ENCODE measurements around the gene SLC43A1.
"Not testable (repeated sequence)": the region's sequence is repeated elsewhere in the genome, so short reads cannot be mapped to it uniquely, and the experiment has no call there.

The SLC43A1 gene

DNA sequence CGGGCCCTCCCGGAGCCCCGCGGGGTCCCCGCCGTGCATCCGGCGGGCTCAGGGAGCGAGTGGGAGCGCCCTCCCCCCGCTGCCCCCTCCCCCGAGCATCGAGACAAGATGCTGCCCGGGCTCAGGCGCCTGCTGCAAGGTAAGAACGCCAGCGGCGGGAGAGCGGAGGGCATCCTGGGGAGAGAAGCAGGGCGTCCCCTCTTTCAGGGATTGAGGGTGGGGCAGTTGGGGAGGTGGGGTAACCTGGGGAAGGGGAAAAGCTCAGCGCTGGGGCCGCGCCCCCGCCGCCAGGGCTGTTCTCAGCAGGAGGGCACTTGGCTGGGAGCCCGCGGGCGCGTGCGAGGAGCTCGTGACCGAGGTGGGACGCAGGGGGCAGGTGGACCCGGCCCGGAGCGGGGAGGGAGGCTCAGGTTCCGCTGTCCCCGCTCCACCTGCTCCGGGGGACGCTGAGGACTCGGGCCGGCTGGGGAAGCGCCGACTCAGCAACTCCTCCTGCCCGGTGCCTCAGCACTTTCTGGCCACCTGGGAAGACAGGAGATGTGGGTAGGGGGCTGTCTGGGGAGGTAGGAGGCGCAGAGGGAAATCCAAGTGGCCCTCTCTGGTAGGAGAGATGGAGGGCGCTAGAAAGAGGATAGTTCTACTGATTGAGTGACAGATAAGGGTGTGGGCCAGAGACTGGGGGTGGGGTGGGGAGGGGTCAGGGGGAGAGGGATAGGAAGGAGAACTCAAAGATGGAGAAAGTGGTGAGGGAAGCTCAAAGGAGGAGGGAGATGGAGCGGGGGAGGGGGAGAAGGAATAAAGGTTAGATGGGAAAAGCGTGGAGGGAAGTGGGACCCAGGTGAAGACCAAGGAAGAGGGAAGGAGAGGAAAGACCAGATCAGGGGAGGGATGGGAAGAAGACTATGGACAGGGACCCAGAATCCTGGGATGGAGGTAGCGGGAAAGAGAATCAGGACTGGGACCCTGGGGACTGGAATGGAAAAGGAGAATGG, 54.4 kb downstream of the SLC43A1 start:
- no peak for DNase-seq (ENCODE audit: low read depth in 2 of 2)

DNA sequence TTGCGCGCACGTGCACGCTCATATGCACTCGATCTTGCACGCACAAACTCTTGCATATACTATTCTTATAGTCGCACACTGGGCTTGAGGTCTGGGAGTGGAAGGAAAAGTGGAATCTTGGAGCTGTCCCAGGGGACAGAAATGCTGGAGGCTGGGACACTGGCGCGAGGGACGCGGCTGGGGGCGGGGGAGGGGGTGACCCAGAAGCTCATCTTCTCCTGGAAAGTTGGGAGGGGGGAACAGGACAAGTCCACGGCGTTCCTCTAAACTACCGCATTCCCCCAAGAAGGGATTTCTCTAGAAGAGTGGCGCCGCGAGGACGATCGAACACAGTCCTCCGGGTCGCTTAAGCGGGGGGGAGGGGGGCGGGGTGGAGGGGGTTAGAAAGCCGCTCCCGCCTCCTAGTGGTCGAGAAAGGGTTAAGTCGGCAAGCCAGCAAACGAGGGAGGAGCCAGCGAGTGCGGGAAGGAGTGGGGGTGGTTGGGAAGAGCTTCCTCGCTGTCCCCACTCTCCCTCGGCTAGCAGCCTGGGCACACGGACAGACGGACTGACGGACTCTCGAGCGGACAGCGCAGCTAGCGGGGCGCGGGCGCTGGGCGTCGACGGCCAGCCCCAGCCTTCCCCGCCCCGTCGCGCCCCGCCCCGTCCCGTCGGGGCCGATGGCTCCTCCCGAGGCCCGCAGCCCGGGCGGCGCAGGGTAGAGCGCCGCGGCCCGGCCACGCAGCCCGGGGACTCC, 55.3 kb downstream of the SLC43A1 start, which contains the start of gene RTN4RL2:
Gene RTN4RL2, plus strand, starts transcription at position 507 of the 736 bp plus-strand sequence. CDS start 338 bp downstream, outside the sequence.
- peak in 1 of 2 experiments; percentile 23 for DNase-seq (ENCODE audit: low read depth in 2 of 2)

DNA sequence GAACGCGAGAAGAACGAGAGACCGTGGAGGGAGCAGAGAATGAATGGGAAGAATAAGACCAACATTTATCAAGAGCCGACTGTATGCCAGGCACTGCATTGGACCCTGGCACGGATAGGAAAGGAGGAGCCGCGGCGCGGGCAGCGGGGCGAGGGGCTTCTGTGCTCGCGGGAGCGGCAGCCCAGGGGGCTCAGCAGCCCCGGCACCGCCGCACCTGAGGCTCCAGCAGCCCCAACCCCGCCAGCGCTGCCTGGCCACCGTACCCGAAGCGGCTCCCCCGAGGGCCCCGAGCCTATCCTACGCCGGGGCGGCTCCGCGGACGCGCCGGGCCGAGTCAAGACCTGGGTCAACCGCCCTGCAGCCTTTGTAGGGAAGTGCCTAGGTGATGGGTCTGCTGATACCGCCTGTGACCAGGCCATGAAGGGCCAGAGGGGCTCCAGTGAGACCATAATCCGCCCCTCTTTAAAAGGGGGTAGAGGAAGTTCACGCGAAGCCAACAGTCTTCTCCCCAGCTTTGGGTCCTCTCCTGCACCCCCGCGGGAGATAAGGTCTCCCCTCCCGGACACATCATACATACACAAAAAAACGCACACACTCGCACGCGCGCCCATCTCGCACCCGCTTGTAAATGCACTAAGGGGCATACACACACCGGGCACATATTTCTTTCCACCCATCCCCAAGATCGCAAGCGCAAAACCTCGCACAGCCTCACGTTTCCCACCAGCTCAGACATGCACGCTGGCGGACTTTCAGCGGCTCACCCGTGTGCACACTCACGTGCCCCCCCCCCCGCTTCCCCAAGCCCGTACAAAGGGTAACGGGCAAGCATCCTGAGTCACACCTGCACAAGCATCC, 56.1 kb downstream of the SLC43A1 start:
- DNase-seq (ENCODE audit: low read depth in 2 of 2), result no peak

DNA sequence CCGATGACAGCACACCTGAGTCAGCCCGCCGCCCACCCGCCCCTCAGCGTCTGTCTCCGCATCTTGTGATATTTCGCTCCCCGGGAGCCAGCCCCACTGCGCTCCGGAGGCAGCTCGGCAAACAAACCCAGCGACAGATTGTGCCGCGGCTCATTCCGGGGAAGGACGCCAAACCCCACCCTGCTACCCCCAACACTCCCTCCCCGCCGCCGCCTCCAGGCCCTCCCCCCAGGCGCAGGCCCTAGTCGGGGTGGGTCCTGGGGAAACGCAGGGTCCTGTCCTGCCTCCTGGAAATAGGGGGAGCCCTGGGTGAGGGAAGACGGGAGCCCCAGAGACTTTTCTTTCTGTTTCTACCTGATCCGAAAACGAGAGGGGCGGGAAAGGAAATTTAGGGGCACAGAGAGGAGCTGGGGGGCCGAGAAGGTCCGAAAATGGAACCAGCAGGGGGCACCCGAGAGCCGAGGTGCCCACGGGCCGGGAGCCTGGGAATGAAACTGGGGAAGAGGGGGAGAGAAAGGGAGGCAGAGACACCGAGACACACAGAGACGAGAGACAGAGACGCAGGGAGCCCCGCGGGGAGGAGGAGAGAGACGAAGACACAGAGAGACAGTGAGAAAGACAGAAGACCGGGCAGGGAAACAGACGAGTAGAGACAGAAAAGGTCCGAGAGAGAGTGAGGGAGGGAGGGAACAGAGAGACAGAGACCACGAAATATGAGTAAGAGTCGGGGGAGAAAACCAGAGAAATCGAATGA, 56.9 kb downstream of the SLC43A1 start:
- no peak for DNase-seq (ENCODE audit: low read depth in 2 of 2)

DNA sequence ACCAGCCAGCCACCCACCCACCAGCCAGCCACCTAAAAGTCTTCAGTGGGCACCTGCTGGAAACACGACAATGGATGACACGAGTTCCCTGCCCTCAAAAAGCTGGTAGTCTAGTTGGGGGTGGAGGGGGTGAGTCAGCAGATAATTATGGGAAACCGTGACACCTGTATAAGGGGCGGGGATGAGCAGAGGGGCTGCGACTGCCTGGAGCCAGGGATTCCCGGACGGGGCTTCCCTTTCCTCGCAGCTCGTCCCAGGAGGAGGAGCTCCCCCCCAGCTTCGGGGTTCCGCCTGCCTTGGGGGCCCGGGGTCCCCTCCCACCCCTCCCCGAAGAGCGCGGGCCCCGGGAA, 57.5 kb downstream of the SLC43A1 start:
- no peak for DNase-seq (ENCODE audit: low read depth in 2 of 2)

DNA sequence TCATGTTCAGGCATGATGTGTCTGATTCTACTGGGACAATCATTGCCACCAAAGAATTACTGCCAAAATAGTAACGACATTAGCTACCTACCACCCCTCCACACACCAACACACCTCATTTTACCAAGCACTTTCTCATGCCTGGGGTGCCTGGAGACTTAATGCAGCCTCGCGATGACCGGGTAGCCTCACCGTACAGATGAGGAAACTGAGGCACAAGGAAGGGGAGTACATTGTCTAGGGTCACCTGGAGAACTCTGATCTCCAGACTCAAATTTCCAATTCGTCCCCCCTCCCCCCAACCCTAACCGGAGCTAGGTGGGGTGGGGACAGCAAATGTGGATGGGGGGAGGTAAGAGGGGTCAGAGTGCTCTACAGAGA, 57.9 kb downstream of the SLC43A1 start:
- DNase-seq (ENCODE audit: low read depth in 2 of 2), result no peak

DNA sequence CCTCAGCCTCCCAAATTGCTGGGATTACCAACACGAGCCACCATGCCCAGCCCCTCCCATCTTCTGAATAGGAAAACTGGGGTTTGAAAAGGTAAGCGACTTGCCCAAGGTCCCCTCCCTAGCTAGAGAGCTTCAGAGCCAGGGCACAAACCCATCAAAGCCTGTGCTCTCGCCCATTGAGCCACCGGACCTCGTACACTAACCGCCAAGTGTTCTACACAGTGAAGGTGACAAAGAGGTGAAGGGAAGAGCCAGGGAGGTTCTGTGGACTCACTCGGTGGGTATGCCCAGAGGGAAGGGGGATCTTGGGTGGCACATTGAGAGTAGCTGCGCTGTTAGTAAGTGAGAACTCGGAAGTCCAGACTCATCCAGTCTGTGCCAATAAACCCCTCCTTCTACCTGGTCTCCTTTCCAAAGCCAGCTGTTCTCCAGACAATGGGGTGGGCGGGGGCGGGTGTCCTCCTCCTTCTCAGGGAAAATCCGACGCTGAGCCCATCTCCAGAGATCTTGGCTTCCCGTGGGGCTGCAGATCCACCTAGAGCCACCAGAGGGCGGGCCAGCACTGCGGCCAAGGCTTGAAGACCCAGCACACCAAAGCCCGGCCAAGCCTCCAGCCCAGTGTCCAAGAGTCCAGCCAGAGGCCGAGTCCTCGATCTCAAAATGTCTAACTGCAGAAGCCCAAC, 58.4 kb downstream of the SLC43A1 start:
- DNase-seq (ENCODE audit: low read depth in 2 of 2), result peak in 1 of 2 experiments; percentile 28

DNA sequence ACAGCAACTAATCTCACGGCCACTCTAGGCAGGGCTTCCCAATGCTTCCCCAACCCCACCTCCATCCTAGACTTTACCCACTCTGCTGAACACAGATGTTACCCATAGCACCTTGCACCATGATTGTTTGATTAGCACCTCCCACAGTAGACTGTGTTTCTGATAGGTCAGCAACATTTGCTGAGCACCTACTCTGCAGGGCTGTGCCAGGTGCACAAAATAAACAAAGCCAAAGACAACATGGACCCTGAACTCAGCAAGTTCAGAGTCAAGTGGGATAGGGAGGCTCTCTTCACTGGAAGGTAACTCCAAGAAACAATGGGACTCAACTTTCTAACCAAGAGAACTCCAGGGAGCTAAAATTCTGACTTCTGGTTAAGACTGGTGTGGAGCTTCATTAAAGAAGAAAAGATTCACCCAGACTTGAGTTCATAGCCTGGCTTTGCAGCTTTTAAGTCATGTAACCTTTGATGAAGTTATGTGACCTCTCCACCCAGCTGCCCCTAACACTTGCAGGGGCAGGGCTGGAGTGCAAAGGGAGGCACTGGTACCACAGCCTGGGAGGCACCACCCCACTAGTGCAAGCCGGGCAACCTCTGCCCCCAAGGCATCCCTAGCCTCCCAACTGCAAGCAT, 61.8 kb downstream of the SLC43A1 start:
- no peak for DNase-seq (ENCODE audit: low read depth in 2 of 2)

DNA sequence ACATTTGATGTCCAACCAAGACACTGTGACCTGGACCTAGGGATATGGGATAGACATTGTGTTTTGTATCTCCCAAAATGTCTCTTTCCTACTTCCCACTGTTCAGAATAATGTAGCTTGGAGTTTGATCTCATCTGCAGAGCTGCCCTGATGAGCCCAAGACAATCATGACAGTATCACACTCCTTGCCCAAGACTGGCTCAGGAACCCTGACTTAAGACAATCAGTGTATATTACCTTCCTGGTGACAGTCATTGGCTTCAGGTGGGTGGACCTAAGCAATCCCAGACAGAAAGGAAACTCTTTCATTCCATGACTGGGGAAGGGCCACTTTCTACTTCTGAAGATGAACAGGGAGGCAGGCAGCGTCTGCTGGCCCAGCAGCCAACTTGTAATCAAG, 69.4 kb downstream of the SLC43A1 start:
- no peak for DNase-seq (ENCODE audit: low read depth in 2 of 2)

DNA sequence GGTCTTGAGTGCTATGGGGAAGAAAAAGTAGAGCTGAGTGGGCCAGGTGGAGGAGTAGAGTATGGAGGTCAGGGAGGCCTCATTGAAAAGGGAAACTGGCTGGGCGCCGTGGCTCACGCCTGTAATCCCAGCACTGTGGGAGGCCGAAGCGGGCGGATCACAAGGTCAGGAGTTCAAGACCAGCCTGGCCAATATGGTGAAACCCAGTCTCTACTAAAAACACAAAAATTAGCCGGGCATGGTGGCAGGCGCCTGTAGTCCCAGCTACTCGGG, 70.4 kb downstream of the SLC43A1 start:
- not testable (repeated sequence) for DNase-seq (ENCODE audit: low read depth in 2 of 2)

DNA sequence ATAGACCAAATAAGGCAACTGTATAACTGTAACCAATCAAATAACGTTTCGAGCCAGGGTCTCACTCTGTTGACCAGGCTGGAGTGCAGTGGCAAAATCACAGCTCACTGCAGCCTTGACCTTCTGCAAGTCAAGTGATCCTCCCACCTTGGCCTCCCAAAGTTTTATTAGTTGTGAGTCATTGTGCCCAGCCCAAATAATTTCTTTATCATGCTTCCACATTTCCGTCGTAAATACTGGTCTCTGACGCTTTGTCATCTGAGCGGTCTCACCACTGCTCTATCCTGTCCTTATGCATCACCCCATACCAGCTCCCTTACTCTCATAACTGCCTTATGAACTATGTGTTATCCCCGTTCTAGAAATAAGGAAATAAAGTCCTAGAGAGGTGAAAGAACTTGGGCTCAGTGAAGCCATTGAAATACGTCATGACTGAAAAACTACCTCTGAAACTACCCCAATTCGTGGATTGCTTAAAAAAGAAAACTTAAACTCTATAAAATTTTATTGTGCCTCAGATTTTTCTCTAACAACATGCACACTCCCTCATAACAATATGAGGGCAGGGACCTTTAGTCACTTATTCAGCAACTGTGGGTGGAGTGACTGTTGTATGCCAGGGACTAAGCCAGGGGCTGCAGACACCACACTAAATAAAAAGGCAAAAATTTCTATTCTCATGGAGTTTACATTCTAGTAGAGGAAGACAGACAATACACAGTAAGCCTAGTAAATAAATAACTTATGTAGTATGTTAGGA, 71.0 kb downstream of the SLC43A1 start:
- DNase-seq (ENCODE audit: low read depth in 2 of 2), result no peak

DNA sequence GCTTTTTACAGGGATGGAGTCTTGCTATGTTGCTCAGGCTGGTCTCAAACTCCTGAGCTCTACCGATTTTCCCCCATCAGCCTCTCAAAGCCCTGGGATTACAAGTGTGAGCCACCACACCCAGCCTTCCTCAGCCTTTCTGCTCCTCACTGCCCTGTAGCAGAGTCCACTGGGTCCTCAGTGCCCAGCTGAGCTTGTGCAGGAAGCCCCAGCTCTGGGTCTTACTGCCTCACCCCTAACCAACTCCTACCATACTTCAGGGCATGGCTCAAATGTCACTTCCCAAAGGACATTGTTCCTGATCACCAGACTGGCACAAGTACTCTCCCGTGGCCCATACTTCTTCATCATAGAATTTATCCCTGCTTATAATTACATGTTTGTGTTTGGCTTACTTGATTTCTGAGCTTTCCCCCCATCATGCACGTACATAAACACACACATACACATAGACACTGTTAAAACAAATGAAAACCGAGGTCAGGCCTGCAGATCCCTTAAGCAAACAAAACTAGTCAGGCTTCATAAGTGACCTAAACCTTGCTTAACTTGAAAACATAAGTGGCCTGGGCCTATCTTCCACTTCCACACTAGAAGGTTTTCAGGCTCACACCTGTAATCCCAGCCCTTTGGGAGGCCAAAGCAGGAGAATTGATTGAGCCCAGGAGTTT, 74.6 kb downstream of the SLC43A1 start:
- no peak for DNase-seq (ENCODE audit: low read depth in 2 of 2)

DNA sequence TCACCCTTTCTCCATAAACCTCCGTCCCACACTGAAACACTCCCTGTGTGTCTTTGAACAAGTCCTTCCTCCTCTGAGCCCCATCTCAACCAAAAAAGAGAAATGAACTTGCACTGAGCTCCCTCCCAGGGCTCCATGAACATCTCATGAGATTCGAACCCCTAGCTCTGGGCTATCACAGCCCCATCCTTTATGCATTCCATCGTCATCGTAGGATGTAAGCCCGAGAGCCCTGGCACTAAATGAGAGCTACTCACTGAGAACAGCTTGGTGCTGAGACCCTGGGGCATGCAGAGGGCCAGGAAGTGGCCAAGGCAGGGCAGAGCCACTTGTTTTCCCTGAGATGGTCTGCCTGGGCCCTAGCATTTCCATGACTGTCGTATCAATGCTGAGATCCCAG, 75.7 kb downstream of the SLC43A1 start:
- DNase-seq (ENCODE audit: low read depth in 2 of 2), result no peak

DNA sequence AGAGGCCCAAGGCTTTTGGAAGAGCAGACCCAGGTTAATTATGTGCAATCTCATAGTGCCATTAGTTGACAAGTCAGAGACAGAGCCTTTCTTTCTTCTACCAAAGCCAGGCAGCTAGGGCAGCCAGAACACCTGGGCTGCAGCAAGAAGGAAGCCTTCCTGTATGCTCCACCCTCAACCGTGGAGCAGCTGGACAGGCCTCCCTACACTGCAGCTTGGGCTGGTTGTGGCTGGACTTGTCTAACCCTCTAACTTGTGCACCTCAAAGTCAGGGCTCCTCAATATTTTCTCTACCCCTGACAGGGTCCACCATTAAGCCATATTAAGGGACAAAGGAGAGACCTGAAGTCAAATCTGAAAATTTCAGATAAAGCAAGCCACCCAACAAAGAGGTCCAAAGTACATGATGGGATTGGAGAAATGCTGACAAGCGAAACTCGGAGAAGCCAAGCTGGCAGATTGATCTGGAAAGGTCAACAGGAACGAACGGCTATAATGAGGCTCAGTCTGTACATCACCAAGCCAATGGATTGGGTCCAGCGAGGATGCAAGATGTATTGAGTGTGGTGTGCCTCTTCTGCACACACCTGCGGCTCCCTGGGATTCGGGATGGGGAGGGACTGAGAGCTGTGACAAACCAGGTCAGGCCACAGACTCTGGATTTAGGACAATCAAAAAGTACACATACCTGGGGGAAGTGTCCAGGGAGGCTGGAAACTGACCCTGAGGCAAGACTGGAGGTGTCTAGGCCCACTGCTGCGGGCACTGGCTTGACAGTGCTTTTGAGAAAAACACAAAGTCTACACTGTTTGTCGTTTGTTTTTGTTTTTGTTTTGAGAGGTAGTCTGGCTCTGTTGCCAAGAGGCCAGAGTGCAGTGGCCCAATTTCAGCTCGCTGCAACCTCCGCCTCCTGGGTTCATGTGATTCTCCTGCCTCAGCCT, 76.9 kb downstream of the SLC43A1 start:
- DNase-seq (ENCODE audit: low read depth in 2 of 2), result no peak

DNA sequence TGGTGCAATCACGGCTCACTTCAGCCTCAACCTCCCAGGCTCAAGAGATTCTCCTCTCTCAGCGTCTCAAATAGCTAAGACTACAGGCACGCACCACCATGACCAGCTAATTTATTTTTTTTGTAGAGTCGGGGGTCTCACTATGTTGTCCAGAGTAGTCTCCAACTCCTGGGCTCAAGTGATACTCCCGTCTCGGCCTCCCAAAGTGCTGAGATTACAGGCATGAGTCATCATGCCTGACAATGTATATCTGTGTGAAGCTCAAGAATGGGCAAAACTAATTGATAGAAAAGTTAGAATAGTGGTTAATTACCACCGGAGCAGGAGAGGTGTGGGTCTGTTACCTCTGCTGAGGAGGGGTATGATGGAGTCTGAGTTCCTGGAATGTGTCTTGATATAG, 79.5 kb downstream of the SLC43A1 start:
- DNase-seq (ENCODE audit: low read depth in 2 of 2), result no peak

DNA sequence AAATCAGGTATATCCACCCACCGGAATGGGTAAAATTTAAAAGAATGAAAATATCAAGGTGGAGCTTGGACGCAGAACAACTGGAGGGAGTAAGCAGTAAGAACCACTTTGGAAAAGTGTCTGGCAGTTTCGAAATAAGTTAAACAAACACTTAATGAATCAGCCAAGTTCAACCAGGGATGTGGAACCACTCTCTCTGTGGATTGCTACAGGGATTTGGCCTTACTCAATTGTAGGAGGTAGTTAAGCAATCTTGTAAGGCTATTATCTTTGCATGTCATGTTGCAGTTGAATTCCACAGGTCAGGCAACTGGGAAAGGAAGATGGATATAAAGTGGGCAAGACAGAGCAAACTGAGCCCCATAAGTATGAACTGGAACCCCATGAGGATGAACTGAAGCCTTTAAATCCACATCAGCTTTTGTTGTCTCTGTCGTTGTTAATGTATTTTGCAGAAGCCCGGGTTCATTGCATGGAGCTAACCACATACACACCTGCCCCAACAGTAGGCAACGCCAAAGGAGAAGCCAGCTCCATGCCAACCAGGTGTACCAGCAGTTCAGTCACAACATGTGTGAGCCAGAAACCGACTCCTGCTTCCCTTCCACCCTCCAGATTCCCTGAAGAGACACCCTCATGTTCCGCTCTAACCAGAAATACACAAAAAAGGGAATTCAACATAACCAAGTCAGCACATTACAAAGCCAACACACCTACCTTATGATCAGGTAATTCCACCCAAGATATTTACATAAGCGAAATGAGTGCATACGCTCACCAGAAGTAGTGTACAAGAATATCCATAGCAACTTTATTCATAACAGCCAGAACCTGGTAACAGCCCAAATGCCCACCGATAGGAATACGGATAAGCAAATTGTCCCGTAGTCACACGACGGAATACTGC, 80.6 kb downstream of the SLC43A1 start:
- peak; percentile 86 to 87 for DNase-seq (ENCODE audit: low read depth in 2 of 2)
